HCEC 1CT (cell line): ENCODE results near the gene BACE2.
"Not testable (repeated sequence)": the region's sequence is repeated elsewhere in the genome, so short reads cannot be mapped to it uniquely, and the experiment has no call there.

Experiments
- DNase-seq: peaks from one replicate; pipeline ENCODE4 v3.0.0-alpha.2; 2017

Gene BACE2

DNA sequence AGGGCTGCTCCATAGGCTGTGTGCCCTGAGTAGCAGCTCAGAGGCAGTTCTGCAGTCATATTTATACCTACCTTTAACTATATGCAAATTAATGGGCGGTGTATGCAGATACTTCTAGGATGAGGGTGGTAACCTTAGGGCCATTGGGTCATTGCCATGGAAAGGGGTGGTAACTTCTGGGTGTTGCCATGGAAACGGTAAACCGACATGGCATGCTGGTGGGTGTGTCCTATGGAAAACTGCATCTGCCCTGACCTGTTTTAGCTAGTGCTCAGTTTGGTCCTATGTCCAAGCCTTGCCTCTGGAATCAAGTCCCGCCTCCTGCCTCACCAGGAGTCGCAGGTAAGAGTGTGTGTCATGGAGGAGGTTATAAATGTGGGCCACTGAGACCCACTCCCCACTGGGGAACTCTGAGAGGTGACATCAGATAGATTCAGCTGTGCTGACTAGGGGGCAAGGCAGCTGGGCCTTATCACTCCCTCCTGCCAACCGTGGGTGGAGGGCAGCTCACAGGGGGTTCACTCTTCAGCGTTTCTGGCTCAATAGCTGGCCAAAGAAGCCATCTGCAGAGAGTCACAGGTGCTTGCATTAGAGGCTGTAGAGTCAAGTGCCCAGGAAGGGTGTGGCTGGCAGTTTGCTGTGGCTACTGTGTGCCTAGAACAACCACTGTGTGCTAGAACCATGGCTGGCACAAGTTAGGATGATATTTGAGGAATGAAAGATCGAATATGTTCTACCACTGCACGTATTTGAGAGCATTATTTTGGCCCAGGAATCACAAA lies 19.0 kb downstream of the BACE2 start:
- DNase-seq: no peak

DNA sequence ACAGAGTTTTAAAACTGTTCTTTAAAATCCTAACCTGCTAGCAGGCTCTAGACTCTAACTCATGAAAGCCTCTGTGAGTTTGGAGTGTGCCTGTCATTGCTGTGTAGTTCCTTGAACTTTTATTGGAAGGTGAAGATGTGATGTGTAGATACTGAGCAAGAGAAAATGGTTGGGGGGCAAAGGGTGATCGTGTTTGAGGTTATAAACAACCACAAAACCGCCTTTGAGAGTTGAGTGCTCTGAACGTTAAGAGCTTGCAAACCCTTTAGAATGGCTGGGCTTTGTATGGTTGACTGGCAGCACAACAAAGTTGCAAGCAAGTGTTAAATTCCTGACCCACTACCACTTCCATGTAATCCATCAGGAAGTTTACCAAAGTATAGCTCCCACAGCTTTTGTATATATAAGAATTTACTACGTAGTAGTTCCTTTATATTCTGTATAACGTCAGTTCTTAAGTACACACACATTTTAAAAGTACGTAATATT lies 19.6 kb downstream of the BACE2 start:
- DNase-seq: no peak

DNA sequence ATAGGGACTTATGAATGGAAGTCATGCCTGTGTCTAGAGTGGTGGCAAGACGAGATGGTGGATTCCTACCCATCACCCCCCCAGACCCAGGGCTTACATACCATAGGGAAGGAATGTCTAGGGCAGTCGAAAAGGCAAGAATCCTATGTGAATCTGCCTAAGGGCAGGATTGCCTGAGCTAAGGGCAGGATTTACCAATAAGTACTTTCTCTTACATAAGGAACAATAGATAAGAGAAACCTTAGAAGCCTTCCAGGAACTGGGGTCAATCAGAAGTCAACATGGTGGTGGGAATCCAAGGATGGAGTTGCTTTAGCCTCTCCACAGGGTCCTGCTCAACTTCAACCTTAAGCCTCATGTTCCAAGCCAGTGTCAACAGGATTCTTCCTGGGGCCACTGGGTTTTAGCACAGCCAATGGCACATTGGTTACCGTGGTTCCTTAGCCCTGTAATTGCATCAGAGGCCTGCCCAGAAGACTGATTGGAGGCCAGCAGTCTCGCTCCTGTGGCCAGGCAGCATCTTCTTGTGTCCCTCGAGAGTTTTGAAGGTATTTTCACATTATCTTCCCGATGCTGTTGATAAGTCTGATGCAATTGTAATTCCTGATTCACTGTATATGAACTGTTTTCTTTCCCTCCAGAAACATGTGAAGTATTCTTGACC lies 20.7 kb downstream of the BACE2 start:
- no peak for DNase-seq

DNA sequence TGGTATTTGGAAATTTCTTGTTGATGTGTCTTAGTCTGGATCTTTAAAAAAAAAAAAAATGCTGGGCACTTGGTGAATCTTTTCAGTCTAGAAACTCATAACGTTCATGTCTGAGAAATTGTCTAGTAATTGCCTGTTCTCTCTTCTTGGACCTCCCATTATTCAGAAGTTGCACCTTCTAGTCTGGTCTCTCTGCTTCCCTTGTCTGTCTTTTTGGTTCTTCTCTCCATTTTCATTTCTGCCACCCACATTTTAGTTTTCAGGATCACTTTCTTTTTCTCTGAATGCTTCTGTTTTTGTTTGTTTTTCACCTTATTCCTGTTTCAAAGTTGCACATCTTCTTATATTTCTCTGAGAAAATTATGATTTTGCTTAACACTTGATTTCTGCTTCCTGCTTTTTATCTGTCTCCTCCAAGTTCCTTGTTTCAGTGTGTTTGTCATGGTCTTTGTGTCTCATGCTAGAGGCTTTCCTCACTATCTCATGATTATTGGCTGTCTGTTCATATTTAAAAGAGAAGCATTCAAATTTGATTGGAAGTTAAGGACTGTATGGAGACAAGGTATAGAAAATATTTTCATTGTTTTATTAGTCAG lies 21.3 kb downstream of the BACE2 start:
- DNase-seq: no peak

DNA sequence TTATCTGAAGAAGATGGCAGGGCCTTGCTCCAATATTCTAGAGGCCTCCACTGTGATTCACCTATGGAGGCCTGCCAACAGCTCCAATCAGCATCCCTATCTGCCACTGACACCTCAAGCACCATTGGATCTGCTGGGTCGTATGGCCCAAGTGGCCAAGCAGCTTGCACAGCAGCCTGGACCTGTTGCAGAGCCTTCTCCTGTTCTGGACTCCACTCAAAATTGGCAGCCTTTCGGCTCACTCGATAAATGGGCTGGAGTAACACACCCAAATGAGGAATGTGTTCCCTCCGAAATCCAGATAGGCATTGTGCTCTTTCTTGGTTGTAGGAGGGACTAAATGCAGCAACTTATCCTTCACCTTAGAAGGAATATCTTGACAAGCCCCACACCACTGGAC lies 24.6 kb downstream of the BACE2 start:
- not testable (repeated sequence) for DNase-seq

DNA sequence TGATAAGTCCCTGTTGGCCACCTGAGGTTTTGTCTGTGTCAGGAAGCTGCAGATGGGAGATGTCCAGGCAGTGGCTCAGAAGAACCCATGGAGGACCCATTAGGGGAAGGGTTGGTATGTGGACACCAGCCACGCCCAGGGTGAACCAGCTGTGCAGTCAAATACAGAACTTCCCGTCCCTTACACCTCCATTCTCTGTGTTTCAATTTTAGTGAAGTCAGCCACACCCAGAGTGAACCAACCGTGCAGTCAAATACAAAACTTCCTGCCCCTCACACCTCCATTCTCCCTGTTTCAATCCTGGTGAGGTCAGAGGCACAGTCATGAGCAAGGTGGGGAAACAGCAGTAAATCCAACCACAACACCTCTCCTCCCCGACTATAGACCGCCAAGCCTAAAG lies 27.4 kb downstream of the BACE2 start:
- DNase-seq: no peak

DNA sequence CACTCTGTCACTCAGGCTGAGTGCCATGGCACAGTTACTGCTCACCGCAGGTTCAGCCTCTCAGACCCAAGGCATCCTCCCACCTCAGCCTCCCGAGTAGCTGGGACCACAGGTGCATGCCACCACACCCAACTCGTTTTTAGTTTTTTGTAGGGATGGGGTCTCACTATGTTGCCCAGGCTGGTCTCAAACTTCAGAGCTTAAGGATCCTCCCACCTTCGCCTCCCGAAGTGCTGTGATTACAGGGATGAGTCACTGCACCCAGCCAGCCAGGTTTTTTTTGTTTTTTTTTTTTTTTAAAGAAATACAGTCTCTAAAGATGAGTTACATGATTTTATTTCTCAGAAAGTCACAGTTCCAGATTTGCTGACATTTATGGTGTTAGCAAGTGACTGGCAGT lies 29.0 kb downstream of the BACE2 start:
- DNase-seq: no peak

DNA sequence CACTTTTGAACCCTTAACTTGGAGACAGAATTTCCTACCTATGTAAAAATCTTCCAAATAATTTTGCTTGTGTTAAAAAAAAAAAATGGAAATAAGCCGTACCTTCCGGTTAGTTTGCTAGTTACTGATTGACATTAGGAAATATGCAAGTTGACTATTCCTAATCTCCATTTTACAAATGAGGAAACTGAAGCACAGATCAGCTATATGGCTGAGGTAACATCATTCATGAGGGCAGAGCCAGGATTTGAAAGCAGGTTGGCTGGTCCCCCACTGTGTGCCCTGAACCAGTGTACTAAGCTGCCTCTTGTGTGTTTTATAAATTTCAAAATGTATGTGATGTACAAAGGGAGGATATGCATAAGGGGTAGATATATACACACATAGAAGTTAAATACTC lies 29.6 kb downstream of the BACE2 start:
- no peak for DNase-seq

DNA sequence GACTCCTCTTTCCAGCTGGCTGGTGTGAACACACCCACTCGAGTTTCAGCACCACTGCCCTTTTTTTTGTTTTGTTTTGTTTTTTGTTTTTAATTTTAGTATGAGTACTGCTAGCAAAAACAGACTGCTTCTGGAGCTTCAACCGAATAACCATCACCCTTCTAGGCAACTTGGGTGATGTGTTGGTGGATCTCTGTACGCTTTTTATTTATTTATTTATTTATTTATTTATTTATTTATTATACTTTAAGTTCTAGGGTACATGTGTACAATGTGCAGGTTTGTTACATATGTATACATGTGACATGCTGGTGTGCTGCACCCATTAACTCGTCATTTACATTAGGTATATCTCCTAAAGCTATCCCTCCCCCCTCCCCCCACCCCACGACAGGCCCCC lies 30.7 kb downstream of the BACE2 start:
- not testable (repeated sequence) for DNase-seq

DNA sequence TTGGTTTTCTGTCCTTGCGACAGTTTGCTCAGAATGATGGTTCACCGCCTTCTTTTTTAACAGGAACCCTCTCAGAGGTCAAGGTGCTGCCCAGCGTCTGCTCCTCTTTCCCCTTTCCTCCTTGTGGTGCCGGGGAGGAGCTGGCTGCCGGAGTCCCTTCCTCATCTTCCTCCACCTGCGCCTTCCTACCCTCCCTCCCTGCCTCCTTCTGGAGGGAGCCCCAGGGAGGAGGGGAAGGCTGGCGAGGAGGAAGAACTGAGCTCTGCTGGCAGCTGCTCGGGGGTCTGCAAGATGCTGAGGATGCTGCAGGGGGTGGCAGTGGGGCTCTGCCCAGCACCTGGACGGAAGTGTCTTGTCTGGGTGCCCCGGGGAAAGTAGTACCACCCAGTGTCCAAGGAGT lies 31.2 kb downstream of the BACE2 start:
- DNase-seq: no peak

DNA sequence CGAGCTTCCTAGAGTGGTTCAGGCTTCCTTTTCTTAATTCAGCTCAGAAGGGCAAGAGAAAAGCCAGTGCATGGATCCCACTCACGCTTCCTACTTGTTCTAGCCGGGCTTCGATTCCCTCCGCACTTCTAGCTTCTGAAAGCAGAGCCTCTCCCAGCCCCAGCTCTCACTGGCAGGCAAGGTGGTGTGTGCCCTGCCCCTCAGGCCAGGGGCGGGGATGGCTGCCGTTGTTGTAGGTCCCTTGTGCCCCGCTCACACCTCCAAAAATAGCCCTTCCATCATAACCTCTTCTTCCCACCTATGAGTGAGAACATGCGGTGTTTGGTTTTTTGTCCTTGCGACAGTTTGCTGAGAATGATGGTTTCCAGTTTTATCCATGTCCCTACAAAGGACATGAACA lies 31.6 kb downstream of the BACE2 start:
- no peak for DNase-seq

DNA sequence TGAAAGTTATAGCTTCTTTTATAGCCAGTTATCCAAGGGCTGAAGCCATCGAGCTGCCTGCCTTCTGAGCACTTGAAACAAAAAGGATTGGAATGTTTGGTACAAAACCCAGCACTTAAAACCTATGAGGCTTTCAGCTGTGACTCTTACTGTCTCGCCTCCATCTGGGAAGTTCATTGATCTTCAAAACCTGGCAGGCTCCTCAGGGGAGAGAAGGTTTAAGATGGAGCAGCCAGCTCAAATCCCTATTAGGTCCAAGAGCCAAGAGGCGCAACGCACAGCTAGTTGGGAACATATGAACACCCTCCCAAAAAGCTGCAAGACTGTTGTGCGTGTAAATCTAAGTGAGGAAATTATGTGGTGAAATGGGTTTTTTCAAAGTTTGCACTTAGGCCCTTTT lies 33.4 kb downstream of the BACE2 start:
- DNase-seq: no peak

DNA sequence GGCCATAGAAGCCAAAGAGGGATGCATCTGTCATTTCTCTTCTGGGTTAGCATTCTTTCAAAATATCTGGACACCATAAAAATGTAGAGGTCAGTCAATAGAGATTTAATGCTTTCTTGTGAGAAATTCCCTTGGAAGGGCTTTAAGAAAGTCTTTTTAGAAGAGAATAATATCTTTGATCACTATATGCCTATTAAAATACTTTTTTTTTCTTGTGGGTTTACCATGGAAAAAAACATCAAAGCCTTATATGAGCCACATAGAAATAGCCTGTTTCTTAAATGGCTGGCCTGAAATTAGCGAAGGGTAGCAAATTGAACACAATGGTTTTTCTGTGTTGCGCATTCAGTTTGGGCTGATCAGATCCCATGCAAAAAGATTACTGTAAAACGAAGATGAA lies 36.8 kb downstream of the BACE2 start:
- no peak for DNase-seq

DNA sequence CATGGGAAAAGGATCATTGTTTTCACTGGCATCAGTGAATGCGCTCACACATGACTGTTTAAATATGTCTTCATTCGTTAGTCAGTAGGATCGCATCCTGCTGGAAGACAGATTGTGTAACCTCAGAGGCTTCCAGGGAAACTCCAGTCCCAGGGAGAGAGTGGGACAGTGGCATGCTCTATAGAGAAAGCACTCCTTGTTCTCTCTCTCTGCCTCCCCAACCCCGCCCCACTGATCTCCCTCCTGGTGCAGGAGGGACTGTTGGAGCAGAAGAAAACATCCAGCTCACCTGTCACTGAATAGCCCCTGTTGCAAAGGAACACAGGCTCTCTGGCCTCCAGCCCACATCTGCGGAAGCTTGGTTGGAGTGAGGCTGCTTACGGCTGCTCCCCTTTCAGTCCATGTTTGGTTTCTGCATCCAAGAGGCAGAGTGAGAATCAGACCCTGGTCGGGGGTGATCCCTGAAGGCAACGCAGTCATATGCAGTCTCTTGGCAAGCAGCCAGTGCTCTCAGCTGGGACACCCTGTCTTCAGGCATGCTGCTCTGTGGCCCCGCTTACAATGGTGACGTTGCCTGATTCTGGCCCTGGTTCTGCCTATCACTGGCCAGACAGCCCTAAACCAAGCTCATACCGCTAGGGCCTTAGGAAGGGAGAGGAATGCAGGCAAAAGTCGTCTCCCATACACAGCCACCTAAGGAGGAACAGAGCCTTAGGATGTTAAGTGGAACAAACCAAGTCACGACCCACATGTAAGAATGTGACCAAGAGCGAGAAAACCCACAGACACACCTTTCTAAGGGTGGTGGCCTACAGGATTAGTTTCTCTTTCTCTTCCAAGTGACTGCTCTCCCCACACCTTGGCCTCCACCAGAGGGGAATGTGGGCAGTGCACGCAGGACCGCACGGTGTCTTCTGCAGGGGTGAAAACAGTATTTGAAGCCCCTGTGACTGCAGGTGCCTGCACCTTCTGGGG lies 39.7 kb downstream of the BACE2 start:
- DNase-seq: no peak

DNA sequence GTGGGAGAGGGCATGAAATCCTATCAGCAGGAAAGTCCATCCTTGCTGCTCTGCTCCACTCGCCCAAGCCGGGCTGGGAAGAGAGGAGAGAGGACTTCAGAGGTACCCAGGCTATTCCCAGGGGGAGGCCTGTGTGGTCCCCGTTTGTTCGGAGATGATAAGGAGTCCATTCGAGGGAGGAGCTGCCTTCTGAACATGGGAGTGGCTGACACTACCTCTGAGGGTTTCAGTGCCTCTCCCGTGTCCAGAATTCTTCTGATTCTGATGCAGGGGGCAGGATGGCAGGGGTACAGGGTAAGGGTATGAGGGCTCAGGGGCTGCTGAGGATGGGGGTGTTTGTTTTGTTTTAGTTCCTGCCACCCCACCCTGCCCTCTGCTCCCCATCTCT lies 40.4 kb downstream of the BACE2 start:
- no peak for DNase-seq

DNA sequence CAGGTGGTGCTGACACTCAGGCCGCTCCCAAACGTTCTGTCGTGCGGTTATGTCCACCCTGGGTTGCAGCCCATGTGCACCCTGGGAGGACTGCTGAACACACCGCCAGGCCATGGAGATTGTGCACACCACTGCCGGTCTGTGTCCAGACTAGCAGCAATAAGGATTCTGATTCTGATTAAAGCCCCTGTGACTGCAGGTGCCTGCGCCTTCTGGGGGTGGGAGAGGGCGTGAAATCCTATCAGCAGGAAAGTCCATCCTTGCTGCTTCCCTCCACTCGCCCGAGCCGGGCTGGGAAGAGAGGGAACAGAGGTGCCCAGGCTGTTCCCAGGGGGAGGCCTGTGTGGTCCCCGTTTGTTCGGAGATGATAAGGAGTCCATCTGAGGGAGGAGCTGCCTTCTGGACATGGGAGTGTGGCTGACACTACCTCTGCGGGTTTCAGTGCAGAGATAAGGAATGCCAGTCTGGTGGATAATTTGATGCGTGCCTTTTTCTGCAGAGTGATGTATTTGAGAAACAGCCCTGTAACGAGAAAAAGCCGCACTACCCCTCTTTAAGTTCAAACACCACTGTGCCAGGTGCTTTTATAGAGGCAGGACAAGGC lies 41.2 kb downstream of the BACE2 start:
- DNase-seq: no peak

DNA sequence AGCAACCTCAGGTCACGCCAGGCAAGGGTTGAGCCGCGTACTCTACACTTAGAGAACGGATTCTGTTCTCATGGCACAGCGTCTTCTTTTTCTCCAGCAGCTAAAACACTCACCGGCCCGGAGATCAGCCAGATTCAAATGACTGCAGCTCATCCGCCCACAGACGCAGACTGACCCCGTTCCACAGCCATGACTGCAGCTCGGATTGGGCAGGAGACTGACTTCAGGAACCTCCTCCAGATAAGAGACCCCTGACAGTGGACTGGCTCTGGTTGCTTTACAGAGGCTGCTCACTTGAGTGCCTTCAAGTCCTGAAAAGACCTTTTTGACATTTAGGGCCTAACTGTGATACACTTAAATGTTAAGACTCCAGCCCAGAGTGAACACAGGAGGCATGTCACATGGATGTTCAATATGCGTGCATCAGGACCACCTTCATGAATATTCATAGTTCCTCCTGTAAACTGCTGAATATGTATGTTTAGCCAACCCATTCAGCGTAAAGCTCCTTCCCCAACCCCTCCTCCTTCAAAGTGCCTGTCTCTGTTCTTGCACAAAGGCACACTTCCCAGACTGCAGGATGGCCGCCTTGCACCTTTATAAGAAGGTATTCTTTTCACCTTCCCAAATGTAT lies 42.6 kb downstream of the BACE2 start:
- DNase-seq: no peak

DNA sequence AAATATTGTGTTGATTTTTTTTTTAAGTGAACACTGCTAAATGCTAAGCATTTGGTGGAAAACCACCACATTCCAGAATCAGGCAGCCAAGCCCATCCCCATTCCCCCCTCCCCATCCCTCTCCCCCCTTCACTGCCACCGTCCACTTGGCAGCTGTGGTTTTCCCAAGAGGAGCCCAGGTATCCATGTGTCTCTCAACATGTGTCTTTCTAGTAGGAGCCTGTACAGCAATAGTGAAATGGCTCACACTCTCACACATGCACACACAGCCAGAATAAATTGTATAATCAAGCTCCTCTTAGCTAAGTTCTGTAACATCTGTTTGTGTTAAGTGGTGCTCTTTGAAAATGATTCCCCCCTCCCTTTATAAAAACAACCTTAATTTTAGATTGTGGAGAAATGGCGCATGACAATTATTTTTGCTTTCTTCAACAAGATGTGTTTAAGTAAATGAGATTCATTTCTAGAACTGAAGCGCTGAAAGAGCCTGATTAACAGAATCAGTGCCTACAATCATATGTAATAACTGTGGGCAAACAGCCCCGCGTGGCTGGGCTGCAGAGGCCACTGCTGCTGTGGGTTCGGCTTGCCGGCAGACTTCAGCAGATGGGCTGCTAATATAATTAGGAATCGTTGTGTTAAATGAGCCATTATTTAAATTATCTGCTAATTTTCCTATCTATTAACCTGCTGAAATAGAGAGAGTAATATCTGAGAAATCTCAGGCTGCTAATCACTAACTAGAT lies 43.3 kb downstream of the BACE2 start:
- no peak for DNase-seq

DNA sequence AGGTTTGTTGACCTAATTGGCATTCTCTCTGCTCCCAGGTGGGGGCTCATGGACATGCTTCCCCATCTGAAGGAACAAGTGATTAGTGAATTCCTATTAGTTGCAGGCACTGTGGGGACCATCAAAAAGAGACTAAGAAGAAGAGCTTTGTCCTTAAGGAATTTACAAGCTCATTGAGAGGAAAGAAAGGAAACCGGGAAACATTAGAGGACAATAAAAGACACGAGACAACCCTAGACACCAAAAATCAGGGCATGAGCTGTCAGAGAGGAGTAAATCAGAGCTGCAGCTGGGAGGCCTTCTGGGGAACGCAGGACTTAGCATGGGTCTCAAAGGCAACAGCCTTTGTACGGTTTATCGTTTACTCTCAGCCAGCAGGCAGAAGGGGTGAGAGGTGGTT lies 45.1 kb downstream of the BACE2 start:
- no peak for DNase-seq

DNA sequence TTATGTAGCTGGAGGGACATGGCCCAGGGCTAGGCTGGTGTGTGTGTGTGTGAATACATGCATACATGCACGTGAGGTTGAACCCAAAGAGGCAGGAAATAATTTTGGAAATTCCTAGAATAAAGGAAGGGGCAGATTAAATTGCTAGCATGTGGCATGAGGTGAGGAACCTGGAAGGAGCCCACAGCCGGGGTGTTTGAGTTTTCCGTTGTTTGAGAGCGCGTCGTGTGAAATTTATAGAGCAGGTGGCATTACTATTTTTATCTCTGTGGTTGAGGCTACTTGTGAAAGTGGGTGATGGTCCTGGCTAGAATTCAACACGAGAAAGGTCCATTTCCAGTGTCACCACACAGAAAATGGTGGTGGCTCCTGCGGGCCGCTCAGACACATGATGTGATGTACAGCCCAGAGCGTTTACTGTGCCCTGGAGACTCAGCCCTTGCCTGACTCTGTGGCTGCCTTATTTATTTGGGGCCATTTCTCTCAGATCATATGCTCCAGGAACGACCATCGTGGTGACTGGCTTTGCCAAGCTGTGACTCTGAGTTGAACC lies 48.0 kb downstream of the BACE2 start:
- no peak for DNase-seq

DNA sequence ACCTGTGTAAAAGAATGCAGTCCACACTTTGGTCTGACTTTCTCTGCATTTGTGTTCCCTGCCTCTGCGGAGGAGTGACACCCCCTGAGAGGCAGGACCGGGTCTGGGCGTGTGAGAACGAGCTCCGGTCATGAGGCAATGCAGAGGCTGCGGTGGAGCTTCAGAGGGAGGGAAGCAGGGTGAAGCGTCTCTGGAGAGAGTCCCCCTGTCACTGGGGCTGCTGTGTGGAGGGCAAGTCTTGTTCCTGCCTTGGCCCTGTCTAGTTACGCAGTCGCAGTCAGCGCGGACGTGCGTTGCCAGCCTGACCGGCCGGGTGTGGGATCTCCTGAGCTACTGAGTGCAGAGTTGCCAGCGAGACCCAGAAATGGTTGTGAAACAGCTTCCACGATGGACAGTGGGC lies 48.5 kb downstream of the BACE2 start:
- DNase-seq: no peak
